HG02885 (cell line): ENCODE measurements around the gene SCMH1.

Source experiments
- ATAC-seq: cut with Tn5 transposase; IDR thresholded peaks from one replicate; pipeline ENCODE4 v1.9.1; 2021; ENCODE audit warnings: mild to moderate bottlenecking; ENCODE audit not compliant: unreplicated experiment, poor library complexity

The SCMH1 gene

DNA sequence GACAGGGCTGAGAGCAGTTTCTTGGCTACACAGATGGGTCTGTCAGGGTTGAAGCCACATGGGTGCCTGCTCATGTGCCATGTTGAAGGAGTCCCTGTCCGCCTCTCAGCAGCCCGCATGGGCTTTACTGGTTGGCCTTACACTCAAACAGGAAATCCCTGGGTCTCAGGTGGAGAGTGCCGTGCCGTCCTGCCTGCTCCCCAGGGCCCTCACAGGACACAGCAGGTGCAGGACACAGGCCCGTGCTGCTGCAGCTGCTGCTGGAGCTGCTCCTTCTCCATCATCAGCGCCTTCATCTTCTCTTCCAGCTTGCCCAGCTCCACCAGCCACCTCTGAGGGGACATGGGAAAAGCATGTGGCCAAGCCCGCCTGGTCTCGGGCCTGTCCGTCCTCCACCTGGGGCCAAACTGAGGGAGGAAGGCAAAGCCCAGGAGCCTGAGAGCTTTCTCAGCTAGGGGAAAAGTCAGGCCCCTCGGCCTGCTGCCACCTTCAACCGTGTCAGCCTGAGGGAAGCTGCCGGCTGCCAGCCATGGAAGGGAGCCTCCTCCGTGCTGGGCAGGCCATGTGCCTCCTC is 226.1 kb downstream of the SCMH1 start:
- no peak for ATAC-seq

DNA sequence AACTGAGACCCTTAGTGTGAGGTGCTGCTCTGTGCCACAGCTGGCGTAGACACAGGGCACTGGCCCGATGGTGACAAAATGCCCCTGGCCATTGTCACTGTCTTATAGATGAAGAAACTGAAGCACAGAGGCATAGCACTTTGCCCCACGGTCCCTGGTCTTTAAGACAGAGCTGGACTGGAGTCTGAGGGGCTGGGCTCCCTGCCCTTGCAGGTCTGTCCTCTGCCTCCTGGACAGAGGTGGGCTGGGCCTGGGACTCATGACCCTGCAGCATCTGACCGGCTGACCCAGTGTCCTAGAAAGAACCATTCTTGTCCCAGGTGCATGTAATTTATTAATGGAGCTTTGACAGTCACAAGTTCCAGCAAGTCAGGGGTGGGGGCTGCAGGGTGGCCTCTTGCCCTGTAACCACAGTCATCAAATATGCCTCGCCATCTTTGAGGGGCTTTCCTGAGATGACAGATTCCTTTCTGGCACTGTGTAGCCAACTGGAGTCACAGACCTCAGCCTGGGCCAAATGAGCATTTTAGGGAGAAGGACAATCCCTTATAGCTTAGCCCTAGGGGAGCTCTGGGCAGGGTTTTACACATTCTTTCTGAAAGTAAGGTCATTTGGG is 226.7 kb downstream of the SCMH1 start:
- ATAC-seq: no peak

DNA sequence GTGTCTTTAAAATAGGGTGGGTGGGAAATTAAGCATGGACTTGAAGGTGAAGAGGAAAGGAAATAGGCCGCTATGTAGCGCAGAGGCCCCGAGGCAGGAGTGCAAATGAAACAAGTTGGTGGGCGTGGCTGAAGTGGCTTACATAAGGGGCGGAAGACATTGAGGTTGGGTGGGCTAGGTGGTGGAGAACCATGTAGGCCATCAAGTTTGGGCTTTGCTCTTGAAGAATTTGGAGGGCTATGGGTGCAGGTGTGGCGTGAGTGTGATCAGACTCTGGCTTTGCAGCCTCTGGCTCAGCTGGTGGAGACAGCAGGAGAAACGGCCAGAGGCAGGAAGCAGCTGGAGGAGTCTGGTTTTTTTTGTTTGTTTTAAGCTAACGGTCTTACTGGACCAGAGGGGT is 227.2 kb downstream of the SCMH1 start:
- no peak for ATAC-seq

DNA sequence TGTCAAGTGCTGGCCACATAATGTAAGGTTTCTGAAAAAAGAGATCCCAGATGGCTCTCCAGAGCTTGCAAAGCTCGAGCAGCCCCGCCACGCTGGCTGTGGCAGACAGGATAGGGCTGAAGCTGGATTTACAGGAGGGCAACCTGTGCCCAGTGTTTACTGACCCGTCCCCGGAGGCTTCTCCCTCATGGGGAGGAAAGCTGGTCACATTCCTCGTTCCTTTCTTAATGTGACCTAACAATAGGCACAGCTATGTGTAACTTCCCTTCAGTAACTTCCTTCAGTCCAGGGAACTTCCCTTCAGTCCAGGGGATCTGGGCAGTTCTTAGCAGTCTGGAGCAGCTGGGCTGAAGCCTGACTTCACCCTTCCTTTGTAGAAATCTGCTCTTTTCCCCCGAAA is 228.3 kb downstream of the SCMH1 start:
- no peak for ATAC-seq

DNA sequence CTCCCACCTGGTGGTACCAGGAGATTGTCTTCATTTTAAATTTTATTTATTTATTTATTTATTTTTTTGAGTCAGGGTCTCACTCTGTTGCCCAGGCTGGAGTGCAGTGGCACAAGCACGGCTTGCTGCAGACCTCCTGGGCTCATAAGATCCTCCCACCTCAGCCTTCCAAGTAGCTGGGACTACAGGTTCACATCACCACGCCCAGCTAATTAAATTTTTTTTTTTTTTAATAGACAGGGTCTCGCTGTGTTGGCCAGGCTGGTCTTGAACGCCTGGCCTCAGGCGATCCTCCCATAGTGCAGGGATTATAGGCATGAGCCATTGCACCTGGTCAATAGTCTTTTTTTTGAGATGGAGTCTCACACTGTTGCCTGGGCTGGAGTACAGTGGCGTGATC is 229.1 kb downstream of the SCMH1 start:
- no peak for ATAC-seq

DNA sequence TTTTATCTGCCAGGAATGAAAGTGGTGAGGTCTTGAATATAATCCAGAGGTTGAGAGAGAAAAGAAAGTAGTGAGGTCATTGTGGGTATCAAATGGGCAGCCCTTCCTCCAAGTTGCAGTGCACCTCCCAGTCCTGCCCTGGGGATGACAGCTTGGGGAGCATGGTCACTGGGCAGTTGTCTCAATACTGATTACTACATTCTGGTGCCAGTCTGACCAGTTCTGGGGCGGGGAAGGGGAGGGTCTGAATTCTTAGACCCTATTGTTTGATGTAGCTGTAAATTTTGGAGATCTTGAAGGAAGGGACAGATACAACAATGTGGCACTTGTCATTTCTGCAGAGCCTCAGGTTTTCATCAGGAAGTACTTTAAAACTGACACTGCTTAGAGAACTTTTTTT is 231.8 kb downstream of the SCMH1 start:
- no peak for ATAC-seq

DNA sequence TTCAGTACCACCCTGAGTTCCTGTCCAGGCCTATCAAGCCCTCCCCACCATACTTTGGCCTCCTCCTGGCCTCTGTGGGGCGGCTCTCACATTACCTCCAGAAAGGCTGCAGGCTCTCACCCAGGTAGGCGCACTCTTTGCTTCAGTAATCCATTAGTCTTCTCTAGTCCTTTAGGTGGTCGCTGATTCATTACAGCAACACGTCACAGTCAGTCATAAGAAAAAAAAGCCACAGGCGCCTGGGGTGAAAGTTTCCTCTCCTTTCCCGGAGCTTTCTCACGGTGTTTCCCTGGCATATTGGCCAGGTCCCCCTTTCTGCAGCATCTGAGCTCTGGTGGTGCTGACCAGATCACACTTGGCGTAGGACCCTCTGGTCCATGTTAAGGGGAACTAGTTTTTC is 232.6 kb downstream of the SCMH1 start:
- ATAC-seq: no peak

DNA sequence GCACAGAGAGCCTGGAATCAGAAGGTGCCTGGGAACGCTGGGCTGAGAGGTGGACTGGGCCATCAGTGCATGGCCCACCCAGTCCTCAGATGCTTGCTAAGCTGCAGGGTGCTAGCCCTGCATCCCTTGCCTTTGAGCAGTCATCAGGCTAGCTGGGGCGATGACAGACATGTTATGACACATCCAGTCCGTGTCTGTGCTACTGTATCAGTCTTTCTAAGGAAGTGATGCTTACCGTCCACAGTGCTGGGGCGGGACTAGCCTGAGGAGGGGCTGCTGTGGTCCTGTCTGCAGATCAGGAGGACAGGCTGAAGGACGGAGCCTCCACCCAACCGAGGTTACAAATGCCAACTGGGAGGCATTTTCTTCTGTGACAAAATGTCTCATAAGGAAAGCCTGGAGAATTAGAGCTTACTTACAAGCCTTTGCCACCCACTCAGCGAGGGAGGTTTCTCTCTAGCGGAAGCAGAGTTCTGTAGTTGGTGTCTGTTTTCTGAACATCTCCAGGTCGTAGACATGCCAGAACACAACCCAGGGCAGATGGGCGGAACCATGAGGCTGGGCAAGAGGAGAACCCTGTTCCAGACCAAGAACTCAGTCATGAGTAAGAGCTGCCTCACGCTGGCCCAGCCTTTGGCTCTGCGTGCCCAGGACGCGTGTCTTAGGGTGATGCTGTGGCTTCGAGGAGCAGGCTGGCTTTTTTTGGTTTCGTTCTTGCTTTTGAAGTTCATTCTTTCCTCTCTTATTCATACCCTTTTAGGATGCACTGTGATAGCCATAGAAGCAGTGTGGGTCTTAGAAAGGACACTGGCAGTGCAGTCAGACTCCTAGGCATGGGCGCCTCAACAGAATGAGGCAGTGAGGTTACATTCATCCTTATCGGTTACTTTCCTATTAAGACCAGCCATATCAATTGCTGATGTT is 234.9 kb downstream of the SCMH1 start:
- ATAC-seq: no peak

DNA sequence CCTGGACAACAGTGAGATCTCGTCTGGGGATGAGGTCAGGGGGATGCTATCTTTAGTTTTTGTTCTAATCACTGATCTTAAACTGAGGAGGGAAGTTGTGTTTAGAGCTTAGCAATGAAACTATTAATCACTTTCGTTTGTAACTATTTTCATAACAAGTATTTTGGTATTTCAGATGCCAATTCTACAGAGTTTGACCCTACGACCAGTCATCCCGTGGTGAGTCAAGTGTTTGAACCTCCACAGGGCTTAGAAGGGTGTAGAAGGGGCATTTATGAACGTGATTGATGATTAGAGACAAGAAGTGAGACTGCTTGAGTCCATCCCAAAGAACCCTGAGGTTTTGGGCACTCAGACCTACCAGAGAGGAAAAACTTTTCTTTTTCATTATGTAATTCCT is 236.2 kb downstream of the SCMH1 start:
- no peak for ATAC-seq

DNA sequence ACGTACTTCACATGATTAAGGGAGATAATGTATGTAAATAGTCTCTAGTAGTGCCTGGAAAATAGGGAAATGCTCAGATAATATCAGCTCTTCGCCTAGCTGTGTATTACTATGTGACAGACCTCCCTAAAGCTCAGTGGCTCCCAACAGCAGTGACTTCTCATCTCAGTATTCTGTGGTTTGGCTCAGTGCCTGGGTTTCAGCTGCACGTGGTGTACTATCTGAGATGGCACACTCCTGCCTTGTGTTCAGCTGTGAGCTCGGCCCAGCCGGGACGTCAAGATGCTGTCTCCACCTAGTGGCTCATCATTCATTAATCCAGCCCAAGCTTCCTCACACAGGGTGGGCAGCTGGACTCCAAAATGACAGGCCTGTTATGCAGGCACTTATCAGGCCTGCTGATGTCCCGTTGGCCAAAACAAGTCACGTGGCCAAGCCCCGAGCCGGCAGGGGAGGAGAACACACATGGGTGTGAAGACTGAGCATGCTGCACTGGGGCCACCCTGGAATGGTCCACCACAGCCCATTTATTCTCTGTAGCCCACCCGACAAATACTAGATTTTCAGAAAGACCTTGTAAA is 238.4 kb downstream of the SCMH1 start:
- ATAC-seq: peak; percentile 95

DNA sequence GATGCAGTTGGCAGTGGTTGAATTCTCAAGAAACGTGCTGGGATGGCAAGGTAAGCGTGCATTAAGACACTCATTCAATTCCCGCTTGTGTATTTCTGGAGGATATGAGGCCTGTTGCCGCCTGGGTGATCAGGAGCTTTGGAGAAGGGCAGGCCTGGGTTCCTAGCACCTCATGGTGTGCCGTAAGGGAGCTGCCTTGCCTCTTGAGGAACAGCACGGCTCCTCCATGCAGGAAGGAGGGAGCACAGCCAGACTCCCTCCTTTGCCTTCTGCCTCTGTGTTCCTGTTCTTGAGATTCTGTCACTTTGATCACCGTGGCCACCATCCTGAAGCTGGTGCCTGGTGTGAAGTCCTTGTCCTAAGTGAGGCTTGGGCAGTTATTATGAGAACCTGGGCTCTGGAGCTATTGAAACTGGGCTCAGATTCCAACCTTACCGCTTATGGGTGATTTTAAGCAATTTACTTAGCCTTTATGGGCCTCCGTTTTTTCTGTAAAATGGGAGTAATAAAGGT is 238.9 kb downstream of the SCMH1 start:
- ATAC-seq: no peak

DNA sequence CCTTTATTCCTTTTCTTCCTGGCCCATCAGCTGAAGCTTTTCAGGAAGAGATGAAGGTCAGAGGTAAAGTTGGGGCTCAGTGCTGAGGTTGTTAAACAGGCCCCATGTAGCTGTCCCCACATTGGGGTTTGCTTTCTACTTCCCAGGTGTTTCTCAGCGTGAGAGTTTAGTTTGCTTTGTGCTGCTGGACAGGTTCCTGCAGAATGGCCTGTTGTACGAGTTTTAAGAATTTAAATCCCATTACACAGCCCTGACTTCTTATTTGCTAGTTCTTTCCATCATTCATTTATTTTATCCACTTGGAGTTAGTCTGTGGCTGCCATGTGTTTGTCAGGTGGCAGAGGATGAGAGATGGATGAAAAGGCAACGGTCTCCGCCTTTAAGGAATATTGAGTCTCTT is 243.4 kb downstream of the SCMH1 start:
- no peak for ATAC-seq

DNA sequence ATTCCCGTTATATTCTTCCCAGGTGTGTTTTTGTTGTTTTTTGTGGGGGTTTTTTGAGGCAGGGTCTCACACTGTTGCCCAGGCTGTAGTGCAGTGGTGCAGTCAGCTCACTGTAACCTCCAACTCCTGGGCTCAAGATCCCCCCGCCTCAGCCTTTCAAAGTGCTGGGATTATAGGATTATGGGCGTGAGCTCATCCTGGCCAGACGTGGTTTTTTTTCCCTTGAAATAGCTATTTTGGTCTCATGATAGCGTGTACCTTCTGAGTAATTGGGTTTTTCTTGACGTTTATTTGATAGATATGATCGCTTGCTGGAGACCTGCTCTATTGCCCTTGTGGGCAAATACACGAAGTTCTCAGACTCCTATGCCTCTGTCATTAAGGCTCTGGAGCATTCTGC is 245.0 kb downstream of the SCMH1 start:
- ATAC-seq: no peak

DNA sequence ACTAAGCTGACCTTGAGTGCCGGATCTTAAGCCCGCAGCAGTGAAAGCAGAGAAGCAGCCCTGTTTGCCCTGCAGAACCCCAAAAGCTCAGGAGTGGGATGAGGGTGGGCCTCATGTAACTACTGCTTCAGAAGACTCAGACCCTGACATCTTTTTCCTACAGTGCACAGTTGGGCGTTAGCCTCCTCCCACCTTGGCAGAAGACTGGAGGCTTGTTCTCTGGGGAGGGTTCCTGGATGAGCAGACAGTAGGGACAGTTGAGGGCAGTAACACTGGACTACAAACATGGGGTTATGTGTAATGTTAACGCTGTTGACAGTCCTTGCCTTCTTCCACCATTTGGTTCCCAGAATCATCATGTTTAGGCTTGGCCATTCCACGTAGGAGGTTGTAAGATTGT is 253.0 kb downstream of the SCMH1 start:
- ATAC-seq: no peak

DNA sequence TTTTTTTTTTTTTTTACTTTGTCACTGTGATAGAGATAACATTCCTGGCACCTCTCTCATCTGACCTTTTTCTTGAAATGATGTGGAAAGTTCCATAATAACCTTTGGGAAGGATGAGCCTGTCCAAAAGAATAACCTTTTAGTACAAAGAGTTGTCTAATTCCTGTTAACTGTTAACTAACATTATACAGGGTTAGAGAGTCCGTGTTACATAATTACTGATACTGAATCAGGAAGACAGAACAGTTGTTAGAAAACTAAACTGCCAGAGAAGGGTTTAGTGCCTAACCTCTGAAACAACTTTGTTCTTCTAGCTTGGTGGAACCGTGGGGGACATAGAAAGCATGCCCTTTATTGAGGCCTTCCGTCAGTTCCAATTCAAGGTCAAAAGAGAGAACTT is 253.8 kb downstream of the SCMH1 start:
- no peak for ATAC-seq

DNA sequence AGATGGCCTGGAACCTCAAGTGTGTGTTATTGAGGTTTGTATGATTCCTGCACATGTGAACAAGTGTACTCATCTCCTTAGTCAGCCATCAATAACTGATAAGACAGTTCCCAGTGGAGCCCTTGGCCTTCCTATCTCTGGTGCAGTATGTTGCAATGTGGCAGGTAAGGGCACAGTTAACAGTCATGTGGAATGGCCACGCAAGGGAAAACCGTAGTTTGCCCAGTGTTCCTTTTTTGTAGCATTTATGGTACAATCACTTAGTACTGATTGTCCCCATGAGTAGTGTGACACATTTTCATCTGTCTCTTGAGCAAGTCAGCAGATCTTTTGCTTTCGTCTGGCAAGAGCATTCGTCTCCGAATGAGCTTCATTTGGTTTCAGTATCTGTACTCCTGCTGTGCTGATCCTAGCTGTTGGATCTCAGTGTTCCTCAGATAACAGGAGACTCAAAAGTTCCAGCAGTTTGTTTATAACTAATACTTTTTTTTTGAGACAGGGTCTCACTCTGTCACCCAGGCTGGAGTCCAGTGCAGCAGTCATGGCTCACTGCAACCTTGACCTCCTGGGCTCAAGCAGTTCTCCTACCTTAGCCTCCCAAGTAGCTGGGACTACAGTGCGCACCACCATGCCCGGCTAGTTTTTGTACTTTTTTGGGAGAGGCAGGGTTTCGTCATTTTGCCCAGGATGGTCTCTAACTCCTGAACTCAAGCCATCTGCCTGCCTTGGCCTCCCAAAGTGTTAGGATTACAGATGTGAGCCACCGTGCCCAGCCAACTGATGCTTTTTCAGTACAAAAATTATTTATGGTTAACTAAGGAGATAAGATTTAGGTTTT is 254.4 kb downstream of the SCMH1 start:
- no peak for ATAC-seq

DNA sequence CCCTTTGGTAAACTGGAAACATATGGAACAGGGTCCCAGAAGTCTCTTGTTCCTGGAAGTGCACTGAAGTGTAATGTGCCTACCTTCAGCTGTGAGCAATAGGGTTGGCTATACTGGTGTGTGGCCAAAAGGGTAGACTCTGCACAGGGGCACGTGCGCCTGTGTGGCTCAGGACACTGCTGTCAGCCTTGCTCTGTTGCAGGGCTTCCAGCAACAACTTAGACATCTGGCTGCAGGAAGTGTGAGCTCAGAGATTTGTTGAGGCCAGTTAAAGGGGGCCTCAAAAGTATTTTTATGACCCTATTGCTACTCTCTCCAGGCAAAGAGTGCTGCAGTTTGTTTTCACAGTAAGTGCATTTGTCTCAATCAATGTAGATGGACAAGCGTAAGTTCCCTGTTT is 255.2 kb downstream of the SCMH1 start:
- ATAC-seq: no peak

DNA sequence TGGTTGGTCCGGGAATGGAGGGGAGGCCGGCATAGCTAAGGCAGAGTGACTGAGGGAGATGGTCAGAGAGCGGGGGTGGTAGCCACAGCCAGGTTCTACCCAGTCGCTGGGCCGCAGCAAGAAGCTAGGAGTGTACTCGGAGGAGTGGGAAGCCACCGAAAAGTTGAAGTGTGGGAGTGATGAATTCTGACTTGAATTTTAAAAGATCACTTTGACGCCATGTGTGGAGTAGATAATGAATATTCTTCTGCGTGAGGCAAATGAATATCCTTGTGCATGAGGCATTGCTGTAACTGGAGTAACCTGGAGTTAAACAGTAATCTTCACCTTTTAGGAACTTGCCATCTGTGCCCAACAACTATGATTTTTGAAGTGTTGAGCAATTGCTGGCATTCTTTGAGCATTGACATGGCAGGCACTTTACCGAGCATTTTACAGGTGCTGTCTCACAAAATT is 255.8 kb downstream of the SCMH1 start:
- ATAC-seq: no peak

DNA sequence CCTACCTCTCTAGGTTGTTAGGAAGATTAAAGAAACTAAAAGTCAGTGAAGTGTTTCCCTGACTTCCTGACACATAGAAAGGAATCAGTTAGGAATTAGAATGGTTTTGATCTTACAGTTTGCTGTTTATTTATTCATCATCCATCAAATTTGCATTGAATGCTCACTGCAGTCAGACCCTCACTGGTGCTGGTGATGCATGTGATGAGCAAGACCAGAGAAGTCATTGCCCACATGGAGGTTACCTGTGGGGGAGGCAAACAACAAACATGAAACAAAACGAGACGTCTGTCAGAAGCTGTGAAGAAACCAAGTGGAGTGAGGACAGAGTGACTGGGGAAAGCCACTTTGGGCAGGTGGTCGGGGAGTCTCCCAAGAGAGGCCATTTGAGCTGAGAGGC is 256.2 kb downstream of the SCMH1 start:
- ATAC-seq: no peak

DNA sequence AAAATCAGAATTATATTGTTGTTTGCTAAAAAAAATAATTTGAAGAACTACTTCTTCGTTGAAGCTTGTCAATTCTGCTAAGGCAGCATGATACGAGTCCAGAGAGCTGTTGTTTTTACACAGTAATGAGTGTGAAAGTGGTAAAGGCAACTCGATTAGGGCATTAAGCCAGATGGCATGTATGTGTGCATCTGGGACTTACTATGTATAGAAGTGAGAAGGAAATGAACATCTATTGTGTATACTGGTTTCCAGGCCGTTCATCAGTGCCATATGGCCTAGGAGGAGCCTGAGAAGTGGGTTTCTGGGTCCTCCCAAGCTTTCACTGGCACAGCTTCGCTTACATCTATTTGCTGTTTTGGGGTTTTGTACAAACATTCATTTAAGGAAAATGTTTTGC is 256.9 kb downstream of the SCMH1 start:
- ATAC-seq: no peak
